CD14-positive monocyte (primary cell): ENCODE measurements around the gene NID2. TPM values are rescaled to one million over a fixed set of nuclear protein-coding genes. Genes with fewer than 3 reads are reported as not detected.

Source experiments
- DNase-seq, 3 donors: peaks; one replicate each; pipeline ENCODE4 v3.0.0-alpha.2; 2011 to 2022
- H2AFZ ChIP-seq: 2 replicates; pipeline ENCODE4 v1.6.0; 2012; ENCODE audit warnings: mild to moderate bottlenecking, low read depth, low read length, inconsistent platforms; ENCODE audit not compliant: insufficient read depth, poor library complexity, severe bottlenecking
- H3K27ac ChIP-seq, 2 donors: 1 replicate in 1 of 2; 2 replicates in 1 of 2; pipeline ENCODE4 v1.5.1; 2012 to 2013; ENCODE audit warnings: low read length in 2 of 2, control low read depth in 1 of 2, inconsistent platforms in 1 of 2, low read depth in 1 of 2, mild to moderate bottlenecking in 1 of 2
- H3K27me3 ChIP-seq, 2 donors: one replicate each; pipeline versions ENCODE4 v1.6.0 to v1.6.1; 2011 to 2013; ENCODE audit warnings: low read length in 2 of 2; ENCODE audit not compliant: control insufficient read depth in 2 of 2, insufficient read depth in 2 of 2
- H3K36me3 ChIP-seq, 2 donors: replicated peaks in 1 of 2; 1 replicate in 1 of 2; 2 replicates in 1 of 2; pipeline versions ENCODE4 v1.5.1 to v1.6.1; 2012 to 2013; ENCODE audit warnings: low read length in 2 of 2, control low read depth in 1 of 2, inconsistent platforms in 1 of 2, mild to moderate bottlenecking in 1 of 2; ENCODE audit not compliant: insufficient read depth in 2 of 2, control insufficient read depth in 1 of 2
- H3K4me1 ChIP-seq, 2 donors: 1 replicate in 1 of 2; 2 replicates in 1 of 2; pipeline versions ENCODE4 v1.5.1 to v1.6.1; 2012 to 2013; ENCODE audit warnings: low read length in 2 of 2, control low read depth in 1 of 2, inconsistent platforms in 1 of 2, mild to moderate bottlenecking in 1 of 2, moderate library complexity in 1 of 2; ENCODE audit not compliant: insufficient read depth in 2 of 2, control insufficient read depth in 1 of 2
- H3K4me2 ChIP-seq: replicated peaks from 2 replicates; pipeline ENCODE3; 2012; ENCODE audit warnings: low read length, moderate library complexity, mild to moderate bottlenecking; ENCODE audit not compliant: poor library complexity, severe bottlenecking; ENCODE audit errors: extremely low read depth
- H3K4me3 ChIP-seq, 3 experiments: fragments of 200-600 bp in 1 of 3; sonication (generic) in 1 of 3; replicated peaks in 1 of 3; 1 replicate in 2 of 3; 2 replicates in 1 of 3; pipeline ENCODE4 v1.5.1; 2011 to 2013; ENCODE audit warnings: low read length in 3 of 3, mild to moderate bottlenecking in 3 of 3, control low read depth in 2 of 3, low read depth in 2 of 3, inconsistent platforms in 1 of 3, moderate library complexity in 1 of 3
- H3K79me2 ChIP-seq: 2 replicates; pipeline ENCODE4 v1.6.0; 2012; ENCODE audit warnings: mild to moderate bottlenecking, control low read depth, inconsistent platforms, low read length, moderate library complexity; ENCODE audit not compliant: insufficient read depth
- H3K9ac ChIP-seq: 2 replicates; pipeline ENCODE4 v1.6.0; 2017; ENCODE audit warnings: low read length, mild to moderate bottlenecking; ENCODE audit not compliant: insufficient read depth, poor library complexity, severe bottlenecking
- H3K9me3 ChIP-seq, 2 donors: replicated peaks in 1 of 2; 1 replicate in 1 of 2; 2 replicates in 1 of 2; pipeline versions ENCODE4 v1.5.1 to v1.6.1; 2012 to 2013; ENCODE audit warnings: low read length in 2 of 2, control low read depth in 1 of 2; ENCODE audit not compliant: control insufficient read depth in 1 of 2, insufficient read depth in 1 of 2
- H4K20me1 ChIP-seq: 2 replicates; pipeline ENCODE4 v1.6.0; 2012; ENCODE audit warnings: mild to moderate bottlenecking, low read length, control low read depth, moderate library complexity; ENCODE audit not compliant: insufficient read depth
- H3K27ac Mint-ChIP-seq, 7 donors: one replicate each; pipeline ENCODE4 v1.8.0; 2020; ENCODE audit warnings: mild to moderate bottlenecking in 7 of 7, mixed read lengths in 7 of 7, moderate library complexity in 6 of 7, inconsistent platforms in 2 of 7
- H3K27me3 Mint-ChIP-seq, 3 donors: one replicate each; pipeline ENCODE4 v1.8.0; 2021 to 2022; ENCODE audit warnings: low read depth in 3 of 3, mild to moderate bottlenecking in 3 of 3, mixed read lengths in 3 of 3, moderate library complexity in 3 of 3, inconsistent platforms in 1 of 3
- H3K36me3 Mint-ChIP-seq, 2 donors: one replicate each; pipeline ENCODE4 v1.8.0; 2020; ENCODE audit warnings: mixed read lengths in 2 of 2, inconsistent platforms in 1 of 2, mild to moderate bottlenecking in 1 of 2
- H3K4me1 Mint-ChIP-seq: one replicate; pipeline ENCODE4 v1.8.0; 2020; ENCODE audit warnings: mild to moderate bottlenecking, mixed read lengths
- H3K4me3 Mint-ChIP-seq, 2 donors: one replicate each; pipeline ENCODE4 v1.8.0; 2020; ENCODE audit warnings: mild to moderate bottlenecking in 2 of 2, mixed read lengths in 2 of 2, moderate library complexity in 1 of 2
- H3K9me3 Mint-ChIP-seq, 7 donors: one replicate each; pipeline ENCODE4 v1.8.0; 2020 to 2022; ENCODE audit warnings: mixed read lengths in 7 of 7, mild to moderate bottlenecking in 6 of 7, moderate library complexity in 6 of 7, inconsistent platforms in 2 of 7
- CTCF ChIP-seq: fragments of 200-600 bp; IDR thresholded peaks from one replicate; pipeline ENCODE4 v1.8.0; 2022; ENCODE audit warnings: antibody characterized with exemption, mild to moderate bottlenecking
- WGBS: methylation state at CpG from one replicate; pipeline ENCODE4 v1.1.5; 2013; ENCODE audit warnings: missing lambda C conversion rate; ENCODE audit not compliant: insufficient coverage; 5-methylcytosine and 5-hydroxymethylcytosine counted together
- intact Hi-C, 2 donors: fragments of 100-400 bp; cut with micrococcal nuclease; formaldehyde crosslinking; loops; one replicate each; pipeline versions ENCODE4 v1.15.0 to v1.15.1; 2023
- polyA plus RNA-seq, 3 donors: library from polyadenylated mRNA; depleted of rRNA in 1 of 3; unstranded in 2 of 3; stranded (reverse) in 1 of 3; fragments of 300-500 nt in 2 of 3; fragments of >200 nt in 1 of 3; fragmentation: Illumina TruSeq in 2 of 3; gene quantifications; 1 replicate in 2 of 3; 2 replicates in 1 of 3; pipeline ENCODE4 v1.2.3, GENCODE V29; 2012 to 2021

NID2 gene
- polyA plus RNA-seq, 3 donors, result not detected

- Histone ChIP-seq H4K20me1 (no peaks in the 10 kb centered on the region), H2AFZ (no peak overlapping the region), H3K27me3 (no peaks in the 10 kb centered on the region), H3K4me1 (no peaks in the 10 kb centered on the region), H3K36me3 (peaks cover 19 to 22% of the 10 kb centered on the region in 2 donors), H3K4me3 (no peak overlapping the region), H3K9me3 (no peaks in the 10 kb centered on the region), H3K27ac (no peak overlapping the region), H3K79me2 (no peaks in the 10 kb centered on the region), H3K9ac (no peak overlapping the region), H3K4me2 (no peak overlapping the region)
- Mint-ChIP-seq H3K27ac (no peak overlapping the region), H3K4me1 (peaks cover 4% of the 10 kb centered on the region), H3K4me3 (no peak overlapping the region), H3K27me3 (peaks cover 1 to 4% (median 3%) of the 10 kb centered on the region in 3 donors), H3K9me3 (no peaks in the 10 kb centered on the region), H3K36me3 (peaks cover 19 to 23% of the 10 kb centered on the region in 2 donors)
- no peak for TF ChIP-seq CTCF
- DNase-seq, result no peak
- intact Hi-C loops, result no loop called here
- WGBS, result 77% methylated on average over 13 of the region's 15 CpGs
Observed at GRCh38 chr14:52014601-52015267, 54.1 kb downstream of the NID2 start.

GRCh38 chr14:52013984-52014600 is 54.8 kb downstream of the NID2 start:
- no peak overlapping the region for H3K4me2 ChIP-seq
- no peak overlapping the region for H3K4me3 Mint-ChIP-seq
- H3K9me3 Mint-ChIP-seq, result no peaks in the 10 kb centered on the region
- H3K27me3 ChIP-seq, result no peaks in the 10 kb centered on the region
- no peak overlapping the region for H3K27ac Mint-ChIP-seq
- H4K20me1 ChIP-seq, result no peaks in the 10 kb centered on the region
- no peak overlapping the region for H3K9ac ChIP-seq
- TF ChIP-seq CTCF, result peak; percentile 30
- DNase-seq, result no peak
- H3K36me3 ChIP-seq, result peaks cover 26 to 28% of the 10 kb centered on the region in 2 donors
- intact Hi-C loops, result no loop called here
- H3K27ac ChIP-seq, result no peak overlapping the region
- H2AFZ ChIP-seq, result no peak overlapping the region
- 86% methylated on average over 3 of the region's 11 CpGs for WGBS
- H3K4me3 ChIP-seq, result no peak overlapping the region
- no peaks in the 10 kb centered on the region for H3K79me2 ChIP-seq
- no peaks in the 10 kb centered on the region for H3K4me1 ChIP-seq
- H3K9me3 ChIP-seq, result no peaks in the 10 kb centered on the region
- H3K4me1 Mint-ChIP-seq, result peaks cover 4% of the 10 kb centered on the region
- peaks cover 1 to 4% (median 1%) of the 10 kb centered on the region in 3 donors for H3K27me3 Mint-ChIP-seq
- peaks cover 26 to 30% of the 10 kb centered on the region in 2 donors for H3K36me3 Mint-ChIP-seq
